Mesodermal cell (in vitro differentiated cells): ENCODE measurements around the gene LILRB4.
"Not testable (repeated sequence)": the region's sequence is repeated elsewhere in the genome, so short reads cannot be mapped to it uniquely, and the experiment has no call there.

Source experiments
- H3K27ac ChIP-seq: 2 replicates; pipeline ENCODE4 v1.7.0; 2013; ENCODE audit warnings: mild to moderate bottlenecking, low read depth, low read length, moderate library complexity; ENCODE audit not compliant: severe bottlenecking
- H3K36me3 ChIP-seq: 2 replicates; pipeline ENCODE4 v1.7.1; 2013; ENCODE audit warnings: mild to moderate bottlenecking, low read length, moderate library complexity; ENCODE audit not compliant: control insufficient read depth, insufficient read depth
- H3K4me1 ChIP-seq: one replicate; pipeline ENCODE4 v1.7.1; 2013; ENCODE audit warnings: mild to moderate bottlenecking, low read length; ENCODE audit not compliant: insufficient read depth, control insufficient read depth, poor library complexity, severe bottlenecking
- H3K4me3 ChIP-seq: 2 replicates; pipeline ENCODE4 v1.7.0; 2013; ENCODE audit warnings: low read length, control low read depth, mild to moderate bottlenecking; ENCODE audit not compliant: insufficient read depth, poor library complexity, severe bottlenecking; ENCODE audit errors: extremely low read depth
- H3K9me3 ChIP-seq: 2 replicates; pipeline ENCODE4 v1.7.1; 2013; ENCODE audit warnings: mild to moderate bottlenecking, low read length, moderate library complexity; ENCODE audit not compliant: control insufficient read depth
- WGBS, 2 experiments: methylation state at CpG; one replicate each; pipeline ENCODE4 v1.1.5; 2013; ENCODE audit warnings: missing lambda C conversion rate in 2 of 2; ENCODE audit not compliant: insufficient coverage in 2 of 2; 5-methylcytosine and 5-hydroxymethylcytosine counted together

LILRB4 gene

DNA sequence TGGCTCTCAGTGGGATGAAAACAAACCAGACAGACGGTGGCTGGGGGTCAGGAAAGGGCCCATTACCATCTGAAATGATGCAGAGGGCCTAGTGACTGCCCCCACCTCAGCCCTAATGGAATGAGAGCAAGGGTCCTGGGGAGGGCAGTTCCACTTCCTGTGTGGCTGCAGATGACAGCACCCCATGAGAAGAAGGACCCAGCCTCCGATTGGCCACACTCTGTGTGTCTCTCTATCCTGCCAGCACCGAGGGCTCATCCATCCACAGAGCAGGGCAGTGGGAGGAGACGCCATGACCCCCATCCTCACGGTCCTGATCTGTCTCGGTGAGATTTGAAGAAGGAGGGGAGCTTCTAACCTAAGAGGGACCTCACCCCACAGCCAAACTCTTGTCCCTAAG is 32.0 kb upstream of the LILRB4 start:
- no peak overlapping the region for H3K4me3 ChIP-seq
- WGBS, 2 experiments: 36 to 40% methylated on average over 2 to 3 of the region's 6 CpGs
- no peaks in the 10 kb centered on the region for H3K36me3 ChIP-seq
- H3K27ac ChIP-seq: no peak overlapping the region
- no peaks in the 10 kb centered on the region for H3K4me1 ChIP-seq
- peaks cover 54% of the 10 kb centered on the region for H3K9me3 ChIP-seq

DNA sequence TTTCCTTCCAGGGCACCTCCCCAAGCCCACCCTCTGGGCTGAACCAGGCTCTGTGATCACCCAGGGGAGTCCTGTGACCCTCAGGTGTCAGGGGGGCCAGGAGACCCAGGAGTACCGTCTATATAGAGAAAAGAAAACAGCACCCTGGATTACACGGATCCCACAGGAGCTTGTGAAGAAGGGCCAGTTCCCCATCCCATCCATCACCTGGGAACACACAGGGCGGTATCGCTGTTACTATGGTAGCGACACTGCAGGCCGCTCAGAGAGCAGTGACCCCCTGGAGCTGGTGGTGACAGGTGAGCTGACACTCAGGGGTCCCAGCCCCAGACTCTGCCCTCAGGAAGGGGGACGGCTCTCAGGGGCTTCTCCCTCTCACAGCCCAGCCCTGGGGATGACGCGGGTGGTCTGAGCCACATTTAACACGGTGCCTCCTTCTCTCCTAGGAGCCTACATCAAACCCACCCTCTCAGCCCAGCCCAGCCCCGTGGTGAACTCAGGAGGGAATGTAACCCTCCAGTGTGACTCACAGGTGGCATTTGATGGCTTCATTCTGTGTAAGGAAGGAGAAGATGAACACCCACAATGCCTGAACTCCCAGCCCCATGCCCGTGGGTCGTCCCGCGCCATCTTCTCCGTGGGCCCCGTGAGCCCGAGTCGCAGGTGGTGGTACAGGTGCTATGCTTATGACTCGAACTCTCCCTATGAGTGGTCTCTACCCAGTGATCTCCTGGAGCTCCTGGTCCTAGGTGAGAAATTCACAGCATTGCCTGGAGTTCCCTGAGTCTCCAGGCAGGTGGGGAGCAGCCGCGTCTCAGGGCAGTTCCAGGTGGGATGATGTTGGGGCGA is 31.1 kb upstream of the LILRB4 start:
- H3K27ac ChIP-seq, H3K36me3 ChIP-seq, H3K4me3 ChIP-seq, H3K4me1 ChIP-seq: not testable (repeated sequence)
- peaks cover 51% of the 10 kb centered on the region for H3K9me3 ChIP-seq
- WGBS, 2 experiments: 60 to 75% methylated on average over 10 to 17 of the region's 23 CpGs

DNA sequence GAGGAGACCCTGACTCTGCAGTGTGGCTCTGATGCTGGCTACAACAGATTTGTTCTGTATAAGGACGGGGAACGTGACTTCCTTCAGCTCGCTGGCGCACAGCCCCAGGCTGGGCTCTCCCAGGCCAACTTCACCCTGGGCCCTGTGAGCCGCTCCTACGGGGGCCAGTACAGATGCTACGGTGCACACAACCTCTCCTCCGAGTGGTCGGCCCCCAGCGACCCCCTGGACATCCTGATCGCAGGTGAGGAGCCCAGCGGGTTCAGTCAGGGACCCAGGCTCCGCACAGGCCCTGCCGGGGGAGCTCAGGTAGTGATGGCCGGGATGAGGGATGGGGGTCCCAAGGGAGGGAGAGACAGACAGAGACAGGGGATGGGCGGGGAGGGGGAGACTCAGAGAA is 30.3 kb upstream of the LILRB4 start:
- not testable (repeated sequence) for H3K4me3 ChIP-seq, H3K27ac ChIP-seq, H3K4me1 ChIP-seq, H3K36me3 ChIP-seq
- H3K9me3 ChIP-seq: peaks cover 43% of the 10 kb centered on the region
- WGBS, 2 experiments: 90% methylated on average over 7 to 8 of the region's 16 CpGs

DNA sequence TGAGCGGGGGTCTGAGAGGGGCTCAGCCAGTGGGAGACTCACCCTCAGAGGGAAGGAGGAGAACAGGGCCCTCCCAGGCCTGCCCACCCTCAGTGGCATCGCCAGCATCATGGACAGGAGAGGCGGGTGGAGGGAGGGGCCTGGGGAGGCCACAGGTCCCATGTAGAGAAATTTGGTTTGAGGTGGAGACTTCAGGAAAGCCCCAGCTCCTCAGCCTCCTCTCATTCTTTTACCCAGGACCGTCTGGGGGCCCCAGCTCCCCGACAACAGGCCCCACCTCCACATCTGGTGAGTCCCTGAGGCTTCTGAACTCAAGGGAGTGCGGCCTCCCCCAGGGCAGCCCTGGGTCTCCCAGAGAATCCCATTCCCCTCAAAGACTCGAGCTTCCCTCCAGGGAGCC is 29.4 kb upstream of the LILRB4 start:
- H3K9me3 ChIP-seq: peaks cover 34% of the 10 kb centered on the region
- WGBS, 2 experiments: 83 to 84% methylated on average over 1 to 2 of the region's 7 CpGs
- H3K36me3 ChIP-seq: no peaks in the 10 kb centered on the region
- H3K4me3 ChIP-seq: no peak overlapping the region
- no peaks in the 10 kb centered on the region for H3K4me1 ChIP-seq
- H3K27ac ChIP-seq: no peak overlapping the region

GRCh38 chr19:54636081-54636480 is 26.7 kb upstream of the LILRB4 start:
- WGBS, 2 experiments: 66 to 79% methylated on average over 6 to 9 of the region's 12 CpGs
- H3K9me3 ChIP-seq: peaks cover 26% of the 10 kb centered on the region

GRCh38 chr19:54638683-54639082 is 24.1 kb upstream of the LILRB4 start:
- H3K27ac ChIP-seq: no peak overlapping the region
- no peaks in the 10 kb centered on the region for H3K4me1 ChIP-seq
- H3K4me3 ChIP-seq: no peak overlapping the region
- H3K9me3 ChIP-seq: peaks cover 6% of the 10 kb centered on the region
- no peaks in the 10 kb centered on the region for H3K36me3 ChIP-seq
- WGBS, 2 experiments: 88 to 89% methylated on average over 16 to 17 of the region's 18 CpGs

More at GRCh38 chr19:54636081-54636480, 26.7 kb upstream of the LILRB4 start:
- H3K36me3 ChIP-seq, H3K4me3 ChIP-seq, H3K4me1 ChIP-seq, H3K27ac ChIP-seq: not testable (repeated sequence)

DNA sequence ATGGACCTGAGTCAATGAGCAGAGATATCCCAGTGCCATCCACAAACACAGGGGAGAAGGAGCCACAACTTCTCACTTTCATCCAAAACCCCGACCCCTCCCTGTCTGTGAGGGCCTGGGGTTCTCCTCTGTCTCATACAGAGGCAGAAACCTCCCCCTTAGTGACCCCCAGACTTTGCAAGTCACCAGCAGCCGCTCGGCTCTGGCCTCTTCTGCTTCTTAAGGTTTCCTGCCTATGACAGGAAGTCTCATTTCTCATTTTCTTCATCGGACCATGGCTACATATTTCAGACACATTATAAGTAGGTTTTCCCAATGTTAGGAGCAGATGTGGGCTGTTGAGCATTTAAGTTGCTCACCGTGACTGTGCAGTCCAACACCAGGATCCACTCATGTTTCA is 19.8 kb upstream of the LILRB4 start:
- not testable (repeated sequence) for H3K27ac ChIP-seq, H3K4me1 ChIP-seq, H3K4me3 ChIP-seq, H3K36me3 ChIP-seq
- H3K9me3 ChIP-seq: peaks cover 13% of the 10 kb centered on the region
- WGBS, 2 experiments: 20 to 70% methylated on average over 1 to 3 of the region's 5 CpGs

DNA sequence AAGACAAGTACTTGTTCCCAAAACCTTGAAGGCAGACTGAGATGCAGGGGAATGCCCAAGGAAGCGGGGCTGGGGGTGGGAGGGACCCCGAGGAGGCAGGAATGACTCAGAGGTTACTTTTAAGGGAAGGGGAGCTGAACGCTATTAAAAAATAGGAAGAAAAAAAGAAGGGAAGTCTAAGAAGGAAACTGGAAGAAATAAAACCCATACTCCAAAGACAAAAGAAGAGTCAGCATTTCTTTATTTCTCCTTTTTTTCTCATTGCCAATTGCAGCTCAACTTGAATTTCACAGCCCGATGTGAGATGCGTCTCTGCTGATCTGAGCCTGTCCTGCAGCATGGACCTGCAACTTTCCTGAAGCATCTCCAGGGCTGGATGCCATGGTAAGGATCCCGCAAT is 19.2 kb upstream of the LILRB4 start:
- H3K9me3 ChIP-seq: peaks cover 19% of the 10 kb centered on the region
- WGBS, 2 experiments: 30% methylated on average over 2 of the region's 6 CpGs; no CpG with 5 or more reads in 1 of the 2 experiments
- not testable (repeated sequence) for H3K27ac ChIP-seq, H3K4me3 ChIP-seq, H3K36me3 ChIP-seq, H3K4me1 ChIP-seq

DNA sequence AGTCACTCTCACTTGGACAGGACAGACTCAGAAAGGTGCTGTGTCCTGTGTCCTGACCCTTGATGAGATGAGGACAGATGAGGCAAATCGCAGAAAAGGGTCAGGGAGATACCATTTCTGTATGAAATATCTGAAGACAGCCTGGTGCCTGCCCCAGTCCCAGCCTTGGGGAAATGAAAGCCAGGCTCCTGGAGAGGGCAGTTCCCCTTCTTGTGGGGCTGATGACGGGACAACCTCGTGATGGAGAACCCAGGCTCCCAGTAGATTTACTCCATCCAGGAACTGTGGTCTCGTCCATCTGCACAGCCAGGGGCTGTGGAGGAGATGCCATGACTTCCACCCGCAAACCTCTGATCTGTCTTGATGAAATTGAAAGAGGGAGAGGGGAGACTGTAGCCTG is 18.7 kb upstream of the LILRB4 start:
- H3K27ac ChIP-seq: no peak overlapping the region
- H3K36me3 ChIP-seq: no peaks in the 10 kb centered on the region
- H3K4me1 ChIP-seq: no peaks in the 10 kb centered on the region
- peaks cover 19% of the 10 kb centered on the region for H3K9me3 ChIP-seq
- H3K4me3 ChIP-seq: no peak overlapping the region
- WGBS, 2 experiments: 47 to 57% methylated on average over 3 to 4 of the region's 5 CpGs

DNA sequence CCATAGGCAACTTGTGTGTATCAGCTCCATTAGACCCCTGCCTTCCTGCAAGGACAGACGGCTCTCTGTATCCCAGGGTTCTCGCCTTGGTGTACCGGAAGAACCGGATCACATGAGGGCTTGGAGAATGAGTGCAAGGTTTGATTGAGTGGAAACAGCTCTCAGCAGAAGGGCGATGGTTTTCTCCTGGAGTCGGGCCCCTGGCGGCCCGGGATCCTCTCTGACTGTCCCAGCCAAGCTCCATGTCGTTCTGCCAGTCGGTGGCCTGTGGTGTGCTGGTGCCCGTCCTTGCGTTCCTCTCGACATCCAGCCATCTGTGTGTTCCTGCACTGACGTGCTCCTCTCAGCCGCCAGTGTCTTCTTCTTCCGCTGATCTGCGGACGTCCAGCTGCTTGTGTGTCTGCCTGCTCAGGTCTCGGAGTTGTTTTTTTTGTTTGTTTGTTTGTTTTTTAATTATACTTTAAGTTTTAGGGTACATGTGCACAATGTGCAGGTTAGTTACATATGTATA is 16.4 kb upstream of the LILRB4 start:
- Histone ChIP-seq H3K4me3 (no peak overlapping the region), H3K36me3 (no peaks in the 10 kb centered on the region), H3K4me1 (no peaks in the 10 kb centered on the region), H3K27ac (no peak overlapping the region), H3K9me3 (peaks cover 28% of the 10 kb centered on the region)
- 81 to 85% methylated on average over 16 to 18 of the region's 19 CpGs for WGBS, 2 experiments

- WGBS, 2 experiments: 20 to 23% methylated on average over 1 to 2 of the region's 4 CpGs
- Histone ChIP-seq H3K4me3 (no peak overlapping the region), H3K36me3 (no peaks in the 10 kb centered on the region), H3K9me3 (peaks cover 42% of the 10 kb centered on the region), H3K4me1 (no peaks in the 10 kb centered on the region), H3K27ac (no peak overlapping the region)
Observed at GRCh38 chr19:54648129-54648528, 14.7 kb upstream of the LILRB4 start.
